Thyroid gland (tissue), 4 donors: ENCODE measurements around the gene RASGRP2. TPM values are rescaled to one million over a fixed set of nuclear protein-coding genes. Genes with fewer than 3 reads are reported as not detected.

Experiments used
- DNase-seq, 2 donors: peaks; one replicate each; pipeline ENCODE4 v3.0.0-alpha.2; 2019
- H3K27ac ChIP-seq, 3 donors: fragments of 200-600 bp; sonication (generic); 1 replicate in 2 of 3; 2 replicates in 1 of 3; pipeline ENCODE4 v1.5.1; 2016 to 2019; ENCODE audit warnings: mild to moderate bottlenecking in 1 of 3, moderate library complexity in 1 of 3
- H3K27me3 ChIP-seq: fragments of 200-600 bp; sonication (generic); one replicate; pipeline ENCODE4 v1.5.1; 2019
- H3K36me3 ChIP-seq, 2 donors: fragments of 200-600 bp; sonication (generic); one replicate each; pipeline ENCODE4 v1.5.1; 2016 to 2019
- H3K4me1 ChIP-seq, 2 donors: fragments of 200-600 bp; sonication (generic); one replicate each; pipeline ENCODE4 v1.5.1; 2017 to 2019
- H3K4me3 ChIP-seq, 3 donors: fragments of 200-600 bp; sonication (generic); replicated peaks in 1 of 3; 1 replicate in 2 of 3; 2 replicates in 1 of 3; pipeline ENCODE4 v1.5.1; 2016; ENCODE audit warnings: mild to moderate bottlenecking in 1 of 3
- H3K9me3 ChIP-seq: fragments of 200-600 bp; sonication (generic); one replicate; pipeline ENCODE4 v1.5.1; 2017
- POLR2A ChIP-seq, 2 donors: fragments of 450-650 bp; IDR thresholded peaks; one replicate each; pipeline ENCODE4 v1.6.1; 2017; ENCODE audit warnings: antibody characterized with exemption in 2 of 2, mild to moderate bottlenecking in 2 of 2, moderate library complexity in 1 of 2
- WGBS, 2 donors: methylation state at CpG; one replicate each; pipeline ENCODE4 v1.1.5; 2017; 5-methylcytosine and 5-hydroxymethylcytosine counted together
- intact Hi-C: fragments of 100-400 bp; cut with DNase I; formaldehyde crosslinking; loops from one replicate; pipeline ENCODE4 v1.15.1; 2023
- total RNA-seq, 4 donors: library from RNA; depleted of rRNA; stranded (reverse); fragments of >200 nt; gene quantifications; one replicate each; pipeline ENCODE4 v1.2.3, GENCODE V29; 2016
- TF ChIP-seq, protein P1 (sequence below), 6 experiments: fragments of 200-600 bp in 3 of 6; fragments of 450-650 bp in 3 of 6; sonication (generic) in 3 of 6; IDR thresholded peaks; one replicate each; pipeline ENCODE4 v1.5.1; 2016 to 2019; ENCODE audit warnings: antibody characterized with exemption in 6 of 6, mild to moderate bottlenecking in 2 of 6, inconsistent platforms in 1 of 6, moderate library complexity in 1 of 6

Gene RASGRP2
- total RNA-seq, 4 donors from 2014 or later, result 2.8 to 8.9 (median 6.6) TPM

DNA sequence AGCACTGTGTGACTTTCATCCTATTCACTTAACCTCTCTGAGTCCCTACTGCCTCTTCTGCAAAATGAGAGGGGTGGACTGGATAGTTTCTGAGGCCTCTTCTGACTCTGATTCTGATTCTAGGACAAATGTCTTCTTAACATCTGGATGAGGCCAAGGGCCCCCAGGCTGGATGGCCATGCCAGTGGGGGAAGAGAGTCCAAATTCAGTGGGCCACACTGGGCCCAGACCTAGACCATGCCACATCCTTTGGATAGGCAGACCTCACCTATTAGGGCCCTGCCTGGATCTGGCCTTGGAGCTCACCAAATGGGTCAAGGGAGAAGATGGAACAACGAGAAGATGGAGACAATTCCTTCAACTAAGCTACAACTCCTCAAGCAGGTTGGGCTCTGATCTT lies 45.5 kb downstream of the RASGRP2 start:
- no peak overlapping the region for H3K27ac ChIP-seq
- no peak for DNase-seq
- TF ChIP-seq, protein P1, sequence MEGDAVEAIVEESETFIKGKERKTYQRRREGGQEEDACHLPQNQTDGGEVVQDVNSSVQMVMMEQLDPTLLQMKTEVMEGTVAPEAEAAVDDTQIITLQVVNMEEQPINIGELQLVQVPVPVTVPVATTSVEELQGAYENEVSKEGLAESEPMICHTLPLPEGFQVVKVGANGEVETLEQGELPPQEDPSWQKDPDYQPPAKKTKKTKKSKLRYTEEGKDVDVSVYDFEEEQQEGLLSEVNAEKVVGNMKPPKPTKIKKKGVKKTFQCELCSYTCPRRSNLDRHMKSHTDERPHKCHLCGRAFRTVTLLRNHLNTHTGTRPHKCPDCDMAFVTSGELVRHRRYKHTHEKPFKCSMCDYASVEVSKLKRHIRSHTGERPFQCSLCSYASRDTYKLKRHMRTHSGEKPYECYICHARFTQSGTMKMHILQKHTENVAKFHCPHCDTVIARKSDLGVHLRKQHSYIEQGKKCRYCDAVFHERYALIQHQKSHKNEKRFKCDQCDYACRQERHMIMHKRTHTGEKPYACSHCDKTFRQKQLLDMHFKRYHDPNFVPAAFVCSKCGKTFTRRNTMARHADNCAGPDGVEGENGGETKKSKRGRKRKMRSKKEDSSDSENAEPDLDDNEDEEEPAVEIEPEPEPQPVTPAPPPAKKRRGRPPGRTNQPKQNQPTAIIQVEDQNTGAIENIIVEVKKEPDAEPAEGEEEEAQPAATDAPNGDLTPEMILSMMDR (IDR thresholded peaks at IDR 0.05), result no peak
- no peak for TF ChIP-seq POLR2A (IDR thresholded peaks at IDR 0.05)
- intact Hi-C loops, result no loop called here
- H3K27me3 ChIP-seq, result no peaks in the 10 kb centered on the region
- no peaks in the 10 kb centered on the region for H3K36me3 ChIP-seq
- H3K9me3 ChIP-seq, result no peaks in the 10 kb centered on the region
- H3K4me1 ChIP-seq, result no peaks in the 10 kb centered on the region
- 82 to 88% methylated on average over 1 of the region's 1 CpG for WGBS, 2 donors
- no peak overlapping the region for H3K4me3 ChIP-seq

DNA sequence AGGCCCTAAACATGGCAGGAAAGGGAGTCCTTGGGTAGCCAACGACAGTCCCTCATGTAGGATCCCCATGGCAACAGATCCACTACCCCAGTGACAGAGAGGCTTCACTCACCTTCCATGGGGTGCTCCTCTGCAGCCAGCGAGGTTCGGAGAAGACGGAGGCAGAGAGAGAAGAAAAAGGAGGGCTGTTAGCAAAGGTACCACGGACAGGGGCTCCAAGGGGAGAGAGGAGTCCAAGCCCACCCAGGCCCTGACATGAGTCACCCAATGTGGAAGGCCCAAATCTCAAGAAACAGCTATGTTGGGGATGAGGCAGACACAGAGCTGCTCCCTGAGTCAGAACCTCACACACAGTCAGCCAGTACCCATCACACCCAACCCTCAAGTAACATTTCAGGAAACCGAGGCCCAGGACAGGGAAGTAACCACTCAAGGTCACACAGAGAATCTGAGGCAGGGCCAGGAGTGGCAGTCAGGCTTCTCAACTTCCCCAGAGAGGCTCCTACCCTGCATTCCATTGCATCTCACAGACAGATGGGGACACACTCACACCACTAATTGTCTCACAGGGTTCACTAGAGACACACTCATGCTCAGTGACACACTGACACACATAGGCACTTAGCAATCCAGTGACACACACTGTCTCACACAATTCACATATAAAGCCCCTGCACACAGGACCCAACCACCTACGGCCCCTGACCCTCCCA lies 46.1 kb downstream of the RASGRP2 start:
- Histone ChIP-seq H3K4me3 (no peak overlapping the region), H3K4me1 (no peaks in the 10 kb centered on the region), H3K27me3 (no peaks in the 10 kb centered on the region), H3K36me3 (no peaks in the 10 kb centered on the region), H3K9me3 (no peaks in the 10 kb centered on the region), H3K27ac (no peak overlapping the region)
- TF ChIP-seq, protein P1 (IDR thresholded peaks at IDR 0.05), result no peak
- no peak for TF ChIP-seq POLR2A (IDR thresholded peaks at IDR 0.05)
- DNase-seq, result no peak
- 76 to 77% methylated on average over 7 of the region's 7 CpGs for WGBS, 2 donors
- intact Hi-C loops, result no loop called here

DNA sequence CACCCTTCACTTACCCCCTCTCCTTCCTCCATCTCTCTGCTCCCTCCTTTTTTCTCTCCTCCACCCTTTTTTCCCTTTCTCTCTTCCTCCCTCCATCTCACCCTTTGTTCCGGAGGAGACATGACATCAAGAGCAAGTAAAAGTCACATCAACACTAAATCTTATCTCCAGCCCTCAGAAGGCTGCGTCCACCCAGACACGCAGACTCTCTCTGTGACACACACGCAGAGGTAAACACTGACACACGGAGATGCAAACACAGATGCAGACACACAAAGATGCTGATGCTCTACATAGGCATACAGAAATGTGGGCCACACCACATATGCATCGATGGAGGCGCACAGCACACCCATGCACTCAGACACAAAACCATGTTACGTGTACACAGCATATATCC lies 47.9 kb downstream of the RASGRP2 start:
- Histone ChIP-seq H3K36me3 (no peaks in the 10 kb centered on the region), H3K27me3 (no peaks in the 10 kb centered on the region), H3K4me3 (no peak overlapping the region), H3K4me1 (no peaks in the 10 kb centered on the region), H3K27ac (no peak overlapping the region), H3K9me3 (no peaks in the 10 kb centered on the region)
- intact Hi-C loops, result no loop called here
- TF ChIP-seq, protein P1 (IDR thresholded peaks at IDR 0.05), result no peak
- TF ChIP-seq POLR2A (IDR thresholded peaks at IDR 0.05), result no peak
- 91 to 94% methylated on average over 8 of the region's 8 CpGs for WGBS, 2 donors
- DNase-seq, result no peak

DNA sequence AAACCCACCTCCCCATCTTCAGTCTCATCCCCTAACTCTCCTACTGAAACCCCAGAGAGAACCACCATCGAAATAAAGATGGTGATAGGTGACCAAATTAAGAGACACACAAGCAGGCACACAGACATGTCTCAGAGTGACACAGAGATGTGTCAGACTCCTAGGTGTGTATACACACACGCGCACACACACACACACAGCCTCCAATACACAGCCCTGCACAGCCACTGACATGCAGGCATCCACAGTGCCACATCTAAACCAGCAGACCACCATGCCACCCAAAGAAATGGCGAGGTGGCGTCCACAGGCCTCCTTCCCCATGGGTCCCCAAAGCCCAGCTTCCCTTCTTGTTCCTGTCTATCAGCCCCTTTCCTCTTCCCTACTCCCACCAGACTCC lies 48.4 kb downstream of the RASGRP2 start:
- 90 to 92% methylated on average over 5 of the region's 5 CpGs for WGBS, 2 donors
- TF ChIP-seq, protein P1 (IDR thresholded peaks at IDR 0.05), result no peak
- no peak for TF ChIP-seq POLR2A (IDR thresholded peaks at IDR 0.05)
- H3K4me1 ChIP-seq, result no peaks in the 10 kb centered on the region
- H3K9me3 ChIP-seq, result no peaks in the 10 kb centered on the region
- no peak for DNase-seq
- no peaks in the 10 kb centered on the region for H3K36me3 ChIP-seq
- intact Hi-C loops, result no loop called here
- H3K27ac ChIP-seq, result no peak overlapping the region
- no peak overlapping the region for H3K4me3 ChIP-seq
- H3K27me3 ChIP-seq, result no peaks in the 10 kb centered on the region

DNA sequence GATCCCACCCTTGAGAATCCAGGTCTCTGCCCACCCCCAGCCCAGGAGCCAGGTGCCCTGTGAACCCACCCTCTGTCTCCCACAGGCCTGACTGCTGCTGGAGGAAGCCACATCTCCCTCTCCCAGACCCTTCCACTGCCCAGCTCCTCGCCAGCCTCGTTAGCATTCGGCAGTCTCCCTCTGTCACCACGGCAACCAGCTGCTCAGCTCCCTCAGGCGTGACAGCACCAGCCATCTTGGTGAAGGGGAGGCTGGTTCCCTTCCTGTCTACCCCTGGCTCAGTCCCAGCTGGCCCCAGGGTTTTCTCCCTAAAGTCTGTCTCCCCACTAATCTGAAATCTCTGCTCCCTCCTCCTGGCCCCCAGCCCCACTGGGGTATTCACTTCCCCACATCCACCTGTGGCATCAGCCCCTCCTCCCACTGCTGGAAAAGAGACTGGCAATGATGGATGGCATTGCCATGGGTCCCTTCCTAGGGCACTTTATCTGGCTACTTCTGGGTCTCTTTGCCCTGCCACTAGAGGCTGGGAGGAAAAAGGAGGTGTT lies 49.0 kb downstream of the RASGRP2 start:
- Histone ChIP-seq H3K4me3 (no peak overlapping the region), H3K27ac (no peak overlapping the region), H3K4me1 (no peaks in the 10 kb centered on the region), H3K27me3 (no peaks in the 10 kb centered on the region), H3K36me3 (no peaks in the 10 kb centered on the region), H3K9me3 (no peaks in the 10 kb centered on the region)
- intact Hi-C loops, result no loop called here
- DNase-seq, result peak; percentile 47 to 54
- no peak for TF ChIP-seq POLR2A (IDR thresholded peaks at IDR 0.05)
- TF ChIP-seq, protein P1 (IDR thresholded peaks at IDR 0.05), result no peak
- 17 to 22% methylated on average over 1 to 5 of the region's 5 CpGs for WGBS, 2 donors
